Liver (tissue), 9 donors: ENCODE data around the gene CREM. TPM values are rescaled to one million over a fixed set of nuclear protein-coding genes. Genes with fewer than 3 reads are reported as not detected.
A peak's percentile ranks its signal among the peaks of the same experiment; 100 is the strongest.

ENCODE experiments used
- DNase-seq: peaks from one replicate; pipeline ENCODE4 v3.0.0-alpha.2; 2017; ENCODE audit warnings: low spot score
- H3K27ac ChIP-seq, 2 donors: one replicate each; pipeline ENCODE4 v1.7.0; 2013; ENCODE audit warnings: inconsistent platforms in 2 of 2, low read length in 2 of 2, control low read depth in 1 of 2, low read depth in 1 of 2, mild to moderate bottlenecking in 1 of 2
- H3K27me3 ChIP-seq, 4 donors: one replicate each; pipeline versions ENCODE4 v1.6.1 to v1.7.0; 2013; ENCODE audit warnings: low read length in 3 of 4, inconsistent platforms in 1 of 4, mild to moderate bottlenecking in 1 of 4, moderate library complexity in 1 of 4; ENCODE audit not compliant: control insufficient read depth in 4 of 4, insufficient read depth in 4 of 4
- H3K36me3 ChIP-seq, 4 donors: one replicate each; pipeline versions ENCODE4 v1.6.1 to v1.7.0; 2013; ENCODE audit warnings: low read length in 3 of 4, mild to moderate bottlenecking in 3 of 4, low read depth in 1 of 4, moderate library complexity in 1 of 4; ENCODE audit not compliant: control insufficient read depth in 4 of 4, insufficient read depth in 3 of 4
- H3K4me1 ChIP-seq, 4 donors: one replicate each; pipeline versions ENCODE4 v1.6.1 to v1.7.0; 2013; ENCODE audit warnings: low read length in 3 of 4, mild to moderate bottlenecking in 3 of 4, moderate library complexity in 1 of 4; ENCODE audit not compliant: control insufficient read depth in 4 of 4, insufficient read depth in 4 of 4
- H3K4me3 ChIP-seq, 3 donors: one replicate each; pipeline versions ENCODE4 v1.6.1 to v1.7.0; 2013; ENCODE audit warnings: low read length in 3 of 3, control low read depth in 1 of 3, low read depth in 1 of 3, mild to moderate bottlenecking in 1 of 3
- H3K9ac ChIP-seq, 2 donors: one replicate each; pipeline ENCODE4 v1.7.0; 2013; ENCODE audit warnings: low read length in 2 of 2, mild to moderate bottlenecking in 2 of 2, moderate library complexity in 2 of 2, control low read depth in 1 of 2, low read depth in 1 of 2
- H3K9me3 ChIP-seq, 4 donors: one replicate each; pipeline versions ENCODE4 v1.6.1 to v1.7.0; 2013; ENCODE audit warnings: low read length in 3 of 4; ENCODE audit not compliant: control insufficient read depth in 4 of 4
- EGR1 ChIP-seq, 2 donors: IDR thresholded peaks; 2 replicates each; pipeline ENCODE4 v1.6.1; 2016 to 2018; ENCODE audit warnings: antibody characterized with exemption in 2 of 2, low read depth in 2 of 2
- FOXA1 ChIP-seq: IDR thresholded peaks from 2 replicates; pipeline ENCODE4 v1.6.1; 2016; ENCODE audit warnings: antibody characterized with exemption
- FOXA2 ChIP-seq: IDR thresholded peaks from 2 replicates; pipeline ENCODE4 v1.6.1; 2016; ENCODE audit warnings: antibody characterized with exemption
- GABPA ChIP-seq, 2 donors: IDR thresholded peaks in 1 of 2; conservative IDR thresholded peaks in 1 of 2; 2 replicates each; pipeline ENCODE4 v1.6.1; 2016; ENCODE audit warnings: antibody characterized with exemption in 2 of 2, mild to moderate bottlenecking in 1 of 2, moderate library complexity in 1 of 2
- HNF4A ChIP-seq, 2 donors: conservative IDR thresholded peaks; 2 replicates each; pipeline ENCODE4 v1.6.1; 2016; ENCODE audit warnings: antibody characterized with exemption in 2 of 2, mild to moderate bottlenecking in 2 of 2
- HNF4G ChIP-seq: IDR thresholded peaks from 2 replicates; pipeline ENCODE4 v1.6.1; 2016; ENCODE audit warnings: antibody characterized with exemption
- JUND ChIP-seq, 2 donors: IDR thresholded peaks; 2 replicates each; pipeline ENCODE4 v1.6.1; 2016; ENCODE audit warnings: antibody characterized with exemption in 2 of 2
- NR2F2 ChIP-seq: IDR thresholded peaks from 2 replicates; pipeline ENCODE4 v1.6.1; 2016; ENCODE audit warnings: antibody characterized with exemption
- RAD21 ChIP-seq, 2 donors: IDR thresholded peaks; 2 replicates each; pipeline ENCODE4 v1.6.1; 2016; ENCODE audit warnings: antibody characterized with exemption in 2 of 2, mild to moderate bottlenecking in 2 of 2
- RXRA ChIP-seq, 2 donors: IDR thresholded peaks; 2 replicates each; pipeline ENCODE4 v1.6.1; 2017 to 2018; ENCODE audit warnings: antibody characterized with exemption in 2 of 2, mild to moderate bottlenecking in 1 of 2
- SP1 ChIP-seq: IDR thresholded peaks from 2 replicates; pipeline ENCODE4 v1.6.1; 2018; ENCODE audit warnings: antibody characterized with exemption, mild to moderate bottlenecking
- TAF1 ChIP-seq: conservative IDR thresholded peaks from 2 replicates; pipeline ENCODE4 v1.6.1; 2016; ENCODE audit warnings: antibody characterized with exemption, mild to moderate bottlenecking
- whole genome bisulfite sequencing: extraction: QIAGEN DNeasy Blood & Tissue Kit; methylation state at CpG from one replicate; pipeline ENCODE4 v1.1.7; 2013; 5-methylcytosine and 5-hydroxymethylcytosine counted together
- polyA plus RNA-seq, 2 donors: library from polyadenylated mRNA; stranded (reverse) in 1 of 2; unstranded in 1 of 2; fragments of 200-250 nt in 1 of 2; fragments of >200 nt in 1 of 2; fragmentation: Nextera tagmentation in 1 of 2; extraction: Ambion mirVana in 1 of 2; gene quantifications; one replicate each; pipeline versions ENCODE4 v1.2.1 to v1.2.3, GENCODE V29; 2013 to 2015
- total RNA-seq, 2 donors: library from RNA; depleted of rRNA; stranded (reverse); fragments of >200 nt; gene quantifications; one replicate each; pipeline ENCODE4 v1.2.3, GENCODE V29; 2014
- TF ChIP-seq, protein P1 (sequence below): IDR thresholded peaks from 2 replicates; pipeline ENCODE4 v1.6.1; 2016; ENCODE audit warnings: antibody characterized with exemption
- TF ChIP-seq, protein P2 (sequence below): fragments of 150-350 bp; IDR thresholded peaks from 2 replicates; pipeline ENCODE4 v1.5.1; 2017; ENCODE audit warnings: improper control_type of control experiment, low read depth, low read length; ENCODE audit not compliant: missing input control
- TF ChIP-seq, protein P3 (sequence below): IDR thresholded peaks from 2 replicates; pipeline ENCODE4 v1.6.1; 2016; ENCODE audit warnings: antibody characterized with exemption, mild to moderate bottlenecking
- TF ChIP-seq, protein P4 (sequence below): IDR thresholded peaks from 2 replicates; pipeline ENCODE4 v1.6.1; 2016; ENCODE audit warnings: antibody characterized with exemption
- donor health status: healthy.
- donor health status: healthy.
- donor health status: healthy.
- donor health status: healthy.
- donor health status: healthy.

CREM gene
- total and polyA plus RNA-seq, 4 donors: 14.8 to 25.5 (median 22.2) TPM

DNA sequence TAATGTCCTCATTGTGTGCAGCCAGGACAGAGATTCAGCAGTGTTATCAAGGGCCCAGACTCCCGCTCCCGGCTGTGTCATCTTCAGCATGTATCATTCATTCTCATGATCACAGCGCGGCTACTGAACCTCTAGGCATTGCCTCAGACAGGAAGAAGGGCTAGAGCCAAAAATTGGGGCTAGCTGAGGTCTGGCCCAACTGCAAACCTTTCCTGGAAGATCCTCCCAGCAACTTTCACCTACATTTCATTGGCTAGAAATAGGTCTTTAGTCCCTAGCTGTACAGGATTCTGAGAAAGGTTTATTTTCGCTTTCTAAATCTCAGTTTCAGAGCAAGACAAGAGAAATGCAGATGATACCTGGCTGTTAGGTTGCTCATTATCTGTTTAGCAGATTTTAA lies 81.9 kb downstream of the CREM start:
- Histone ChIP-seq H3K9me3 (no peaks in the 10 kb centered on the region), H3K36me3 (no peaks in the 10 kb centered on the region), H3K9ac (no peak overlapping the region), H3K27me3 (no peaks in the 10 kb centered on the region), H3K27ac (peak overlapping the region; percentile 4 to 70), H3K4me3 (peak overlapping the region in 1 of 3 donors; percentile 14), H3K4me1 (peaks cover 2 to 24% (median 13%) of the 10 kb centered on the region in 4 donors)
- TF ChIP-seq, protein P1, sequence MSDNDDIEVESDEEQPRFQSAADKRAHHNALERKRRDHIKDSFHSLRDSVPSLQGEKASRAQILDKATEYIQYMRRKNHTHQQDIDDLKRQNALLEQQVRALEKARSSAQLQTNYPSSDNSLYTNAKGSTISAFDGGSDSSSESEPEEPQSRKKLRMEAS: no peak
- TF ChIP-seq GABPA (IDR thresholded peaks at IDR 0.05 in 1 of 2, conservative IDR thresholded peaks at IDR 0.05 in 1 of 2) (peak; percentile 8 to 62), RAD21 (IDR thresholded peaks at IDR 0.05) (peak in 1 of 2 donors; percentile 23), NR2F2 (no peak), SP1 (peak; percentile 95), HNF4A (conservative IDR thresholded peaks at IDR 0.05) (peak; percentile 75 to 76), FOXA2 (peak; percentile 5), FOXA1 (no peak), HNF4G (peak; percentile 66), JUND (IDR thresholded peaks at IDR 0.05) (peak; percentile 55 to 75), RXRA (IDR thresholded peaks at IDR 0.05) (peak; percentile 95), EGR1 (IDR thresholded peaks at IDR 0.05; ENCODE audit: low read depth in 2 of 2) (no peak)
- TF ChIP-seq, protein P2, sequence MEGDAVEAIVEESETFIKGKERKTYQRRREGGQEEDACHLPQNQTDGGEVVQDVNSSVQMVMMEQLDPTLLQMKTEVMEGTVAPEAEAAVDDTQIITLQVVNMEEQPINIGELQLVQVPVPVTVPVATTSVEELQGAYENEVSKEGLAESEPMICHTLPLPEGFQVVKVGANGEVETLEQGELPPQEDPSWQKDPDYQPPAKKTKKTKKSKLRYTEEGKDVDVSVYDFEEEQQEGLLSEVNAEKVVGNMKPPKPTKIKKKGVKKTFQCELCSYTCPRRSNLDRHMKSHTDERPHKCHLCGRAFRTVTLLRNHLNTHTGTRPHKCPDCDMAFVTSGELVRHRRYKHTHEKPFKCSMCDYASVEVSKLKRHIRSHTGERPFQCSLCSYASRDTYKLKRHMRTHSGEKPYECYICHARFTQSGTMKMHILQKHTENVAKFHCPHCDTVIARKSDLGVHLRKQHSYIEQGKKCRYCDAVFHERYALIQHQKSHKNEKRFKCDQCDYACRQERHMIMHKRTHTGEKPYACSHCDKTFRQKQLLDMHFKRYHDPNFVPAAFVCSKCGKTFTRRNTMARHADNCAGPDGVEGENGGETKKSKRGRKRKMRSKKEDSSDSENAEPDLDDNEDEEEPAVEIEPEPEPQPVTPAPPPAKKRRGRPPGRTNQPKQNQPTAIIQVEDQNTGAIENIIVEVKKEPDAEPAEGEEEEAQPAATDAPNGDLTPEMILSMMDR: no peak
- TF ChIP-seq, protein P3, sequence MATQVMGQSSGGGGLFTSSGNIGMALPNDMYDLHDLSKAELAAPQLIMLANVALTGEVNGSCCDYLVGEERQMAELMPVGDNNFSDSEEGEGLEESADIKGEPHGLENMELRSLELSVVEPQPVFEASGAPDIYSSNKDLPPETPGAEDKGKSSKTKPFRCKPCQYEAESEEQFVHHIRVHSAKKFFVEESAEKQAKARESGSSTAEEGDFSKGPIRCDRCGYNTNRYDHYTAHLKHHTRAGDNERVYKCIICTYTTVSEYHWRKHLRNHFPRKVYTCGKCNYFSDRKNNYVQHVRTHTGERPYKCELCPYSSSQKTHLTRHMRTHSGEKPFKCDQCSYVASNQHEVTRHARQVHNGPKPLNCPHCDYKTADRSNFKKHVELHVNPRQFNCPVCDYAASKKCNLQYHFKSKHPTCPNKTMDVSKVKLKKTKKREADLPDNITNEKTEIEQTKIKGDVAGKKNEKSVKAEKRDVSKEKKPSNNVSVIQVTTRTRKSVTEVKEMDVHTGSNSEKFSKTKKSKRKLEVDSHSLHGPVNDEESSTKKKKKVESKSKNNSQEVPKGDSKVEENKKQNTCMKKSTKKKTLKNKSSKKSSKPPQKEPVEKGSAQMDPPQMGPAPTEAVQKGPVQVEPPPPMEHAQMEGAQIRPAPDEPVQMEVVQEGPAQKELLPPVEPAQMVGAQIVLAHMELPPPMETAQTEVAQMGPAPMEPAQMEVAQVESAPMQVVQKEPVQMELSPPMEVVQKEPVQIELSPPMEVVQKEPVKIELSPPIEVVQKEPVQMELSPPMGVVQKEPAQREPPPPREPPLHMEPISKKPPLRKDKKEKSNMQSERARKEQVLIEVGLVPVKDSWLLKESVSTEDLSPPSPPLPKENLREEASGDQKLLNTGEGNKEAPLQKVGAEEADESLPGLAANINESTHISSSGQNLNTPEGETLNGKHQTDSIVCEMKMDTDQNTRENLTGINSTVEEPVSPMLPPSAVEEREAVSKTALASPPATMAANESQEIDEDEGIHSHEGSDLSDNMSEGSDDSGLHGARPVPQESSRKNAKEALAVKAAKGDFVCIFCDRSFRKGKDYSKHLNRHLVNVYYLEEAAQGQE: peak; percentile 21
- TF ChIP-seq, protein P4, sequence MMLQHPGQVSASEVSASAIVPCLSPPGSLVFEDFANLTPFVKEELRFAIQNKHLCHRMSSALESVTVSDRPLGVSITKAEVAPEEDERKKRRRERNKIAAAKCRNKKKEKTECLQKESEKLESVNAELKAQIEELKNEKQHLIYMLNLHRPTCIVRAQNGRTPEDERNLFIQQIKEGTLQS: no peak
- 38% methylated on average over 5 of the region's 5 CpGs for WGBS
- no peak for DNase-seq

DNA sequence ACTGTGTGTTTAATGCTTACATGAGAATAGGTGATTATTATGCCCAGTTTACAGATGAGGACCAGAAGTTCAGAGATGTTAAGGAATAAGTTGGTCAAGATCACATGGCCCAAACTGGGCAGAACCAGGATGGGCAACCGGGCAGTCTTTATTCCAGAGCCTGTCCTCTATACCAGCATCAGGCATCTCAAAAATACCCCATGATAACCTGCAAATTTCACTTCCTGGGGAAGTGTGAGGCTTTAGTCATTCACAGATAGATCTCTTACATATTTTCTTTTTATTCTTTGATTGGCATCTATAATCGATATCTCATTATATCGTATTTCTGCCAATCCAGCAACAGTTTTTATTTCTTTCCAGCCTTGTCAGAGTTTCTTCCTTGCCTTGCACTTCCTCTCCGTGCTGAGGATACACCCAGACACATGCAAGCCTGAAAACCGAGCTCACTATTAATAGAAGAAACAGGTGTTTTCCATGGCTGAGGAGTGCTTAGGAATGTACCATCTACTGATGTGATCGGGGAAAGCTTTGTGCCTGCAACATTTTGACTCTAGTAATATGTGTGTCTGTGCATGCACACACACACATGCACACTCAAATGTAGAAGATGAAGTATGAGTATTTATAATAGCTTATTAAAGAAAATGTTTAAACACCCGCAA lies 82.4 kb downstream of the CREM start:
- TF ChIP-seq, protein P2: no peak
- no peak for TF ChIP-seq EGR1 (IDR thresholded peaks at IDR 0.05; ENCODE audit: low read depth in 2 of 2)
- no peak for TF ChIP-seq FOXA1
- TF ChIP-seq, protein P1: no peak
- no peak for TF ChIP-seq TAF1
- no peak for TF ChIP-seq NR2F2
- TF ChIP-seq JUND (IDR thresholded peaks at IDR 0.05): no peak
- TF ChIP-seq HNF4A (conservative IDR thresholded peaks at IDR 0.05): no peak
- TF ChIP-seq GABPA (IDR thresholded peaks at IDR 0.05 in 1 of 2, conservative IDR thresholded peaks at IDR 0.05 in 1 of 2): no peak
- H3K4me1 ChIP-seq: peaks cover 2 to 24% (median 13%) of the 10 kb centered on the region in 4 donors
- no peaks in the 10 kb centered on the region for H3K36me3 ChIP-seq
- no peaks in the 10 kb centered on the region for H3K9me3 ChIP-seq
- H3K9ac ChIP-seq: no peak overlapping the region
- H3K27me3 ChIP-seq: no peaks in the 10 kb centered on the region
- DNase-seq: no peak
- WGBS: 85% methylated on average over 7 of the region's 7 CpGs
- H3K4me3 ChIP-seq: peak overlapping the region in 1 of 3 donors; percentile 14
- peak overlapping the region; percentile 4 to 70 for H3K27ac ChIP-seq
